H9 (cell line): Measurements from ENCODE around the gene ABCC3. TPM values are rescaled to one million over a fixed set of nuclear protein-coding genes. Genes with fewer than 3 reads are reported as not detected.

ENCODE experiments used
- DNase-seq: peaks from one replicate; pipeline ENCODE4 v3.0.0-alpha.2; 2017
- H2AFZ ChIP-seq: one replicate; pipeline ENCODE4 v1.6.1; 2013; ENCODE audit warnings: mild to moderate bottlenecking, low read length, control low read depth, moderate library complexity
- H2AK5ac ChIP-seq: 2 replicates; pipeline ENCODE4 v1.6.1; 2013; ENCODE audit warnings: low read length, control low read depth, mixed read lengths; ENCODE audit not compliant: insufficient read length
- H2BK120ac ChIP-seq: one replicate; pipeline ENCODE4 v1.6.1; 2013; ENCODE audit warnings: low read depth, mild to moderate bottlenecking, low read length, control low read depth, inconsistent platforms; ENCODE audit not compliant: poor library complexity, severe bottlenecking
- H2BK12ac ChIP-seq: 2 replicates; pipeline ENCODE4 v1.6.1; 2013; ENCODE audit warnings: low read length, control low read depth, mixed read lengths, low read depth; ENCODE audit not compliant: insufficient read length
- H2BK15ac ChIP-seq: 2 replicates; pipeline ENCODE4 v1.6.1; 2013; ENCODE audit warnings: low read depth, low read length, control low read depth
- H2BK20ac ChIP-seq: one replicate; pipeline ENCODE4 v1.6.1; 2013; ENCODE audit warnings: low read depth, mild to moderate bottlenecking, low read length, control low read depth, inconsistent platforms; ENCODE audit not compliant: poor library complexity, severe bottlenecking
- H2BK5ac ChIP-seq: 2 replicates; pipeline ENCODE4 v1.6.1; 2013; ENCODE audit warnings: low read length, control low read depth, mixed read lengths; ENCODE audit not compliant: insufficient read length
- H3K14ac ChIP-seq: 2 replicates; pipeline ENCODE4 v1.6.1; 2013; ENCODE audit warnings: low read length, control low read depth; ENCODE audit not compliant: insufficient read depth
- H3K18ac ChIP-seq: 2 replicates; pipeline ENCODE4 v1.6.1; 2013; ENCODE audit warnings: low read depth, mild to moderate bottlenecking, mixed read lengths, low read length, control low read depth; ENCODE audit not compliant: insufficient read length
- H3K23ac ChIP-seq: 2 replicates; pipeline ENCODE4 v1.6.1; 2013; ENCODE audit warnings: low read length, control low read depth, mixed read lengths, low read depth; ENCODE audit not compliant: insufficient read length
- H3K23me2 ChIP-seq: 2 replicates; pipeline ENCODE4 v1.6.1; 2013; ENCODE audit warnings: low read depth, mild to moderate bottlenecking, mixed read lengths, low read length, control low read depth; ENCODE audit not compliant: insufficient read length, poor library complexity, severe bottlenecking
- H3K27ac ChIP-seq: 2 replicates; pipeline ENCODE4 v1.5.1; 2013; ENCODE audit warnings: low read length, control low read depth, mixed read lengths, low read depth; ENCODE audit not compliant: insufficient read length
- H3K27me3 ChIP-seq: 2 replicates; pipeline ENCODE4 v1.6.1; 2013; ENCODE audit warnings: low read length, control low read depth, inconsistent platforms; ENCODE audit not compliant: insufficient read depth
- H3K4ac ChIP-seq: 2 replicates; pipeline ENCODE4 v1.6.1; 2013; ENCODE audit warnings: low read depth, mild to moderate bottlenecking, control low read depth, inconsistent platforms, low read length, moderate library complexity
- H3K4me1 ChIP-seq: 2 replicates; pipeline ENCODE4 v1.6.1; 2013; ENCODE audit warnings: low read length, control low read depth, inconsistent platforms; ENCODE audit not compliant: insufficient read depth
- H3K4me2 ChIP-seq: 2 replicates; pipeline ENCODE4 v1.6.1; 2013; ENCODE audit warnings: low read length, control low read depth, mixed read lengths; ENCODE audit not compliant: insufficient read length, insufficient read depth
- H3K56ac ChIP-seq: 2 replicates; pipeline ENCODE4 v1.6.1; 2013; ENCODE audit warnings: low read depth, mild to moderate bottlenecking, mixed read lengths, low read length, control low read depth; ENCODE audit not compliant: insufficient read length
- H3K79me1 ChIP-seq: 2 replicates; pipeline ENCODE4 v1.6.1; 2013; ENCODE audit warnings: low read depth, mild to moderate bottlenecking, moderate library complexity, low read length, control low read depth, inconsistent platforms; ENCODE audit not compliant: insufficient read depth, poor library complexity, severe bottlenecking
- H3K79me2 ChIP-seq: 2 replicates; pipeline ENCODE4 v1.6.1; 2013; ENCODE audit warnings: low read length, control low read depth, inconsistent platforms; ENCODE audit not compliant: insufficient read depth
- H3K9ac ChIP-seq: 2 replicates; pipeline ENCODE4 v1.6.1; 2013; ENCODE audit warnings: low read length, control low read depth, mixed read lengths; ENCODE audit not compliant: insufficient read length; ENCODE audit errors: extremely low read depth
- H3K9me3 ChIP-seq: one replicate; pipeline ENCODE4 v1.6.1; 2013; ENCODE audit warnings: low read depth, low read length, inconsistent platforms; ENCODE audit not compliant: control insufficient read depth
- H3T11ph ChIP-seq: one replicate; pipeline ENCODE4 v1.6.1; 2013; ENCODE audit warnings: mild to moderate bottlenecking, low read length, control low read depth, inconsistent platforms
- H4K20me1 ChIP-seq: one replicate; pipeline ENCODE4 v1.6.1; 2013; ENCODE audit not compliant: control insufficient read depth, insufficient read length, insufficient read depth
- H4K5ac ChIP-seq: 2 replicates; pipeline ENCODE4 v1.6.1; 2013; ENCODE audit warnings: low read depth, mild to moderate bottlenecking, mixed read lengths, low read length, control low read depth; ENCODE audit not compliant: insufficient read length
- H4K8ac ChIP-seq: replicated peaks from 2 replicates; pipeline ENCODE4 v1.6.1; 2013; ENCODE audit warnings: low read length, control low read depth, mixed read lengths, low read depth; ENCODE audit not compliant: insufficient read length
- H4K91ac ChIP-seq: 2 replicates; pipeline ENCODE4 v1.6.1; 2013; ENCODE audit warnings: low read depth, mild to moderate bottlenecking, moderate library complexity, mixed read lengths, low read length, control low read depth; ENCODE audit not compliant: insufficient read length
- H3K27ac Mint-ChIP-seq, 3 experiments: 2 replicates in 2 of 3; 3 replicates in 1 of 3; pipeline ENCODE4 v1.8.0; 2020 to 2021; ENCODE audit warnings: mixed read lengths in 3 of 3, mild to moderate bottlenecking in 1 of 3, moderate library complexity in 1 of 3
- H3K27me3 Mint-ChIP-seq: 2 replicates; pipeline ENCODE4 v1.8.0; 2021; ENCODE audit warnings: low read depth, mild to moderate bottlenecking, moderate library complexity, mixed read lengths
- H3K36me3 Mint-ChIP-seq, 3 experiments: 2 replicates in 2 of 3; 3 replicates in 1 of 3; pipeline ENCODE4 v1.8.0; 2020 to 2021; ENCODE audit warnings: low read depth in 3 of 3, mixed read lengths in 3 of 3; ENCODE audit not compliant: insufficient read depth in 1 of 3
- H3K4me1 Mint-ChIP-seq, 2 experiments: 2 replicates each; pipeline ENCODE4 v1.8.0; 2020; ENCODE audit warnings: mixed read lengths in 2 of 2
- H3K4me3 Mint-ChIP-seq, 2 experiments: 2 replicates in 1 of 2; 3 replicates in 1 of 2; pipeline ENCODE4 v1.8.0; 2020 to 2021; ENCODE audit warnings: mild to moderate bottlenecking in 2 of 2, mixed read lengths in 2 of 2, moderate library complexity in 1 of 2
- H3K9me3 Mint-ChIP-seq, 2 experiments: 2 replicates in 1 of 2; 3 replicates in 1 of 2; pipeline ENCODE4 v1.8.0; 2020; ENCODE audit warnings: mild to moderate bottlenecking in 2 of 2, mixed read lengths in 2 of 2, moderate library complexity in 1 of 2
- CTCF ChIP-seq: fragments of 200-600 bp; sonication (generic); conservative IDR thresholded peaks from 3 replicates; pipeline ENCODE4 v1.8.0; 2021; ENCODE audit warnings: antibody characterized with exemption, mild to moderate bottlenecking
- WGBS: extraction: QIAGEN DNeasy Blood & Tissue Kit; methylation state at CpG from one replicate; pipeline ENCODE4 v1.1.7; 2013; ENCODE audit warnings: missing lambda C conversion rate, low lambda C conversion rate, mixed read lengths; ENCODE audit not compliant: insufficient read length; ENCODE audit errors: extremely low coverage; 5-methylcytosine and 5-hydroxymethylcytosine counted together
- total RNA-seq: library from RNA; stranded (reverse); gene quantifications from 2 replicates; pipeline ENCODE4 v1.2.1, GENCODE V29; 2021

The ABCC3 gene
- total RNA-seq, 1 experiment from 2014 or later, result 0.31 TPM

GRCh38 chr17:50631195-50631907 is 3.3 kb upstream of the ABCC3 start:
- Histone ChIP-seq H3K27me3 (peaks cover 23% of the 10 kb centered on the region; the same call in 1 of the 2 replicates), H2AK5ac (no peak overlapping the region), H3K9me3 (no peaks in the 10 kb centered on the region), H4K8ac (no peak overlapping the region), H3T11ph (no peak overlapping the region), H3K27ac (no peak overlapping the region), H2BK15ac (no peak overlapping the region), H3K79me1 (no peaks in the 10 kb centered on the region), H3K56ac (no peak overlapping the region), H2BK5ac (no peak overlapping the region), H3K18ac (no peak overlapping the region), H3K4ac (no peak overlapping the region), H2BK12ac (no peak overlapping the region), H4K20me1 (no peaks in the 10 kb centered on the region), H3K23me2 (peaks cover 9% of the 10 kb centered on the region), H4K91ac (no peak overlapping the region), H3K9ac (no peak overlapping the region), H3K4me1 (no peaks in the 10 kb centered on the region), H2BK120ac (no peak overlapping the region), H4K5ac (no peak overlapping the region), H3K4me2 (no peak overlapping the region), H3K79me2 (no peaks in the 10 kb centered on the region), H3K23ac (no peak overlapping the region), H2BK20ac (no peak overlapping the region), H2AFZ (no peak overlapping the region), H3K14ac (no peak overlapping the region)
- H3K9me3 Mint-ChIP-seq, result no peaks in the 10 kb centered on the region
- no peak for TF ChIP-seq CTCF
- H3K27ac Mint-ChIP-seq, result no peak overlapping the region
- no peaks in the 10 kb centered on the region for H3K36me3 Mint-ChIP-seq
- peaks cover 62% of the 10 kb centered on the region for H3K27me3 Mint-ChIP-seq
- no peak for DNase-seq
- H3K4me1 Mint-ChIP-seq, result peaks cover 20 to 29% of the 10 kb centered on the region in 2 experiments
- no peak overlapping the region for H3K4me3 Mint-ChIP-seq
- WGBS, result no CpG with 5 or more reads among the region's 11 CpGs
